Loucy (cell line): ENCODE data around the gene C1orf52.

ENCODE experiments used
- H2AFZ ChIP-seq: fragments of 200-600 bp; sonication (generic); 2 replicates; pipeline ENCODE4 v1.6.0; 2016; ENCODE audit warnings: antibody characterized with exemption, mild to moderate bottlenecking, low read length, moderate library complexity
- H3F3A ChIP-seq: fragments of 200-600 bp; 2 replicates; pipeline ENCODE4 v1.6.0; 2016; ENCODE audit warnings: antibody characterized with exemption, low read depth, mild to moderate bottlenecking
- H3K27me3 ChIP-seq: fragments of 200-600 bp; sonication (generic); 2 replicates; pipeline ENCODE4 v1.6.1; 2014; ENCODE audit warnings: low read length, mild to moderate bottlenecking; ENCODE audit not compliant: insufficient read depth, poor library complexity, severe bottlenecking
- H3K36me3 ChIP-seq: fragments of 200-600 bp; sonication (generic); 2 replicates; pipeline ENCODE4 v1.6.1; 2016; ENCODE audit warnings: low read length; ENCODE audit not compliant: insufficient read depth
- H3K4me1 ChIP-seq: fragments of 200-600 bp; sonication (generic); 2 replicates; pipeline ENCODE4 v1.5.1; 2014; ENCODE audit warnings: low read length, mild to moderate bottlenecking; ENCODE audit not compliant: insufficient read depth, poor library complexity, severe bottlenecking
- H3K4me2 ChIP-seq: fragments of 200-600 bp; sonication (generic); 2 replicates; pipeline ENCODE4 v1.6.0; 2014; ENCODE audit warnings: antibody characterized with exemption, low read length, low read depth, mild to moderate bottlenecking; ENCODE audit not compliant: poor library complexity, severe bottlenecking
- H3K4me3 ChIP-seq: fragments of 200-600 bp; sonication (generic); 2 replicates; pipeline ENCODE4 v1.5.1; 2014; ENCODE audit warnings: low read length, mild to moderate bottlenecking, mixed read lengths; ENCODE audit not compliant: poor library complexity, severe bottlenecking
- H3K79me2 ChIP-seq: fragments of 200-600 bp; sonication (generic); 2 replicates; pipeline ENCODE4 v1.6.1; 2014; ENCODE audit warnings: low read length; ENCODE audit not compliant: insufficient read depth
- H3K9ac ChIP-seq: fragments of 200-600 bp; sonication (generic); 2 replicates; pipeline ENCODE4 v1.6.0; 2014; ENCODE audit warnings: mild to moderate bottlenecking, low read depth, low read length, moderate library complexity; ENCODE audit not compliant: poor library complexity, severe bottlenecking
- H3K9me2 ChIP-seq: fragments of 200-600 bp; sonication (generic); replicated peaks from 2 replicates; pipeline ENCODE4 v1.6.1; 2016; ENCODE audit warnings: low read depth, low read length, mixed read lengths
- H3K9me3 ChIP-seq: fragments of 200-600 bp; sonication (generic); 2 replicates; pipeline ENCODE4 v1.6.1; 2014; ENCODE audit warnings: mild to moderate bottlenecking, antibody characterized with exemption, low read length, low read depth; ENCODE audit not compliant: insufficient read depth
- H4K20me1 ChIP-seq: fragments of 200-600 bp; sonication (generic); 2 replicates; pipeline ENCODE4 v1.6.0; 2014; ENCODE audit warnings: antibody characterized with exemption, low read length, mild to moderate bottlenecking; ENCODE audit not compliant: insufficient read depth, poor library complexity, severe bottlenecking
- EZH2phosphoT487 ChIP-seq: fragments of 200-600 bp; IDR thresholded peaks from 2 replicates; pipeline ENCODE4 v1.6.1; 2018; ENCODE audit warnings: antibody characterized with exemption, mild to moderate bottlenecking, moderate library complexity, borderline replicate concordance
- TF ChIP-seq, protein P1 (sequence below): fragments of 200-600 bp; sonication (generic); conservative IDR thresholded peaks from 2 replicates; pipeline ENCODE4 v1.5.1; 2014; ENCODE audit warnings: mild to moderate bottlenecking, antibody characterized with exemption, low read length

The C1orf52 gene

GRCh38 chr1:85289848-85290335 lies 30.4 kb upstream of the C1orf52 start:
- TF ChIP-seq, protein P1, sequence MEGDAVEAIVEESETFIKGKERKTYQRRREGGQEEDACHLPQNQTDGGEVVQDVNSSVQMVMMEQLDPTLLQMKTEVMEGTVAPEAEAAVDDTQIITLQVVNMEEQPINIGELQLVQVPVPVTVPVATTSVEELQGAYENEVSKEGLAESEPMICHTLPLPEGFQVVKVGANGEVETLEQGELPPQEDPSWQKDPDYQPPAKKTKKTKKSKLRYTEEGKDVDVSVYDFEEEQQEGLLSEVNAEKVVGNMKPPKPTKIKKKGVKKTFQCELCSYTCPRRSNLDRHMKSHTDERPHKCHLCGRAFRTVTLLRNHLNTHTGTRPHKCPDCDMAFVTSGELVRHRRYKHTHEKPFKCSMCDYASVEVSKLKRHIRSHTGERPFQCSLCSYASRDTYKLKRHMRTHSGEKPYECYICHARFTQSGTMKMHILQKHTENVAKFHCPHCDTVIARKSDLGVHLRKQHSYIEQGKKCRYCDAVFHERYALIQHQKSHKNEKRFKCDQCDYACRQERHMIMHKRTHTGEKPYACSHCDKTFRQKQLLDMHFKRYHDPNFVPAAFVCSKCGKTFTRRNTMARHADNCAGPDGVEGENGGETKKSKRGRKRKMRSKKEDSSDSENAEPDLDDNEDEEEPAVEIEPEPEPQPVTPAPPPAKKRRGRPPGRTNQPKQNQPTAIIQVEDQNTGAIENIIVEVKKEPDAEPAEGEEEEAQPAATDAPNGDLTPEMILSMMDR, result no peak
- no peak for TF ChIP-seq EZH2phosphoT487
- Histone ChIP-seq H3K36me3 (no peaks in the 10 kb centered on the region), H3K27me3 (no peaks in the 10 kb centered on the region), H2AFZ (no peak overlapping the region; the same call in 1 of the 2 replicates), H3K79me2 (no peaks in the 10 kb centered on the region), H3K4me2 (no peak overlapping the region), H3K9me2 (no peaks in the 10 kb centered on the region), H3K9ac (no peak overlapping the region), H3F3A (no peaks in the 10 kb centered on the region), H4K20me1 (no peaks in the 10 kb centered on the region), H3K4me1 (peaks cover 14% of the 10 kb centered on the region), H3K4me3 (no peak overlapping the region), H3K9me3 (no peaks in the 10 kb centered on the region)

DNA sequence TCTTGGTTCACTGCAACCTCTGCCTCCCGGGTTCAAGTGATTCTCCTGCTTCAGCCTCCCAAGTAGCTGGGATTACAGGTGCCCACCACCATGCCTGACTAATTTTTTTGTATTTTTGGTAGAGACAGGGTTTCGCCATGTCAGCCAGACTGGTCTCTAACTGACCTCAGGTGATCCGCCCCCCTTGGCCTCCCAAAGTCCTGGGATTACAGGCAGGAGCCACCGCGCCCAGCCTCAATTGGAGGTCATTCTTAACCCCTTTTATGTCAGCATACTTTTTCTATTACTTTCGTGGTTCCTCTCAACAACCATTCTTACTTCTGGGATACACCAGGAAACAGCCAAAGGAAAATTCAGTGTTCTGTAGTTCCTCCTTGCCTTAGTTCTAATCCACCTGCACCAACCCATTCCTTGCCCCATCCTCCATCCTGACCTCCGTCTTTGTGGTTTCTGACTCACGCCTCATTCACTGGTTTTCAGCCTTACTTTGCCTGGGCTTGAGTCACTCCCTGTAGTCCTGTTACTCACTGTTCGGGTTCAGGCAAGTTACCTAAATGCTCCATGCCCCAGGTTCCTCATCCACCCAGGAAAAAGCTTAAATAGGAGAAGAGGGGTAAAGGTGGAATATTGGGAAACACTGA lies 29.9 kb upstream of the C1orf52 start:
- H3K79me2 ChIP-seq, result no peaks in the 10 kb centered on the region
- no peaks in the 10 kb centered on the region for H3K9me3 ChIP-seq
- no peak overlapping the region for H3K9ac ChIP-seq
- H3K4me3 ChIP-seq, result no peak overlapping the region
- no peak overlapping the region for H2AFZ ChIP-seq
- no peaks in the 10 kb centered on the region for H3K9me2 ChIP-seq
- no peaks in the 10 kb centered on the region for H3F3A ChIP-seq
- peaks cover 14% of the 10 kb centered on the region for H3K4me1 ChIP-seq
- H4K20me1 ChIP-seq, result no peaks in the 10 kb centered on the region
- no peaks in the 10 kb centered on the region for H3K36me3 ChIP-seq
- no peaks in the 10 kb centered on the region for H3K27me3 ChIP-seq
- no peak overlapping the region for H3K4me2 ChIP-seq
- TF ChIP-seq, protein P1, result no peak
- TF ChIP-seq EZH2phosphoT487, result no peak

DNA sequence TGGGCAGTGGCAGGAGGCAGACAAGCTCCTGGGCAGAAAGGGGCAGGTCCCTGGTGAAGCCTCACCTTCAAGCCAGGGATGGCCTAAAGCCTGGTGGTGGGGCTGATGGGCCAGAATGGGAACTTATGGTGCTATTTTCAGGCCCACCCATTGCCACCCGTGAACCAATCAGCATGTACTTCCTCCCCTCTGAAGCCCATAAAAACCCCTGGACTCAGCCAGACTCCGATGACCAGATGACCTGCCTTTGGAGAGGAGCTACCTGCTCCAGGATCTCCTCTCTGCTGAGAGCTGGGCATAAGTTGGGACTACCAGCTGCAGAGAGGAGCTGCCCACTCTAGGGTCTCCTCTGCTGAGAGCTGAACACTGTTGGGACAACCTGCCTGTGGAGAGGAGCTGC lies 24.7 kb upstream of the C1orf52 start:
- Histone ChIP-seq H4K20me1 (no peaks in the 10 kb centered on the region), H3K4me3 (no peak overlapping the region), H3K4me1 (no peaks in the 10 kb centered on the region), H3K9ac (no peak overlapping the region), H3F3A (no peaks in the 10 kb centered on the region), H3K27me3 (peaks cover 5% of the 10 kb centered on the region), H3K9me3 (no peaks in the 10 kb centered on the region), H3K36me3 (no peaks in the 10 kb centered on the region), H2AFZ (no peak overlapping the region), H3K9me2 (no peaks in the 10 kb centered on the region), H3K4me2 (no peak overlapping the region), H3K79me2 (no peaks in the 10 kb centered on the region)
- TF ChIP-seq, protein P1, result no peak
